Gastrocnemius medialis (tissue), 4 donors: ENCODE measurements around the gene TEX35. TPM values are rescaled to one million over a fixed set of nuclear protein-coding genes. Genes with fewer than 3 reads are reported as not detected.

Source experiments
- ATAC-seq, 2 donors: fragments of 150-250 bp; one replicate each; pipeline ENCODE4 v1.9.1; 2016
- DNase-seq, 2 donors: peaks; one replicate each; pipeline ENCODE4 v3.0.0-alpha.2; 2019
- H3K27ac ChIP-seq, 4 donors: fragments of 200-600 bp; sonication (generic); 1 replicate in 1 of 4; 2 replicates in 3 of 4; pipeline ENCODE4 v1.5.1; 2016 to 2018; ENCODE audit warnings: mild to moderate bottlenecking in 2 of 4, moderate library complexity in 1 of 4
- H3K27me3 ChIP-seq, 3 donors: fragments of 200-600 bp; sonication (generic) in 2 of 3; 1 replicate in 1 of 3; 2 replicates in 2 of 3; pipeline versions ENCODE4 v1.5.1 to v1.6.0; 2016 to 2019; ENCODE audit warnings: mild to moderate bottlenecking in 1 of 3, moderate library complexity in 1 of 3
- H3K36me3 ChIP-seq, 2 donors: fragments of 200-600 bp; sonication (generic) in 1 of 2; one replicate each; pipeline ENCODE4 v1.5.1; 2017 to 2018
- H3K4me1 ChIP-seq, 2 donors: fragments of 200-600 bp; sonication (generic) in 1 of 2; one replicate each; pipeline ENCODE4 v1.5.1; 2016 to 2017; ENCODE audit warnings: mild to moderate bottlenecking in 2 of 2
- H3K4me3 ChIP-seq, 4 donors: fragments of 200-600 bp; sonication (generic) in 3 of 4; 1 replicate in 1 of 4; 2 replicates in 3 of 4; pipeline ENCODE4 v1.5.1; 2016 to 2019; ENCODE audit warnings: mild to moderate bottlenecking in 2 of 4
- H3K9me3 ChIP-seq, 3 donors: fragments of 200-600 bp; sonication (generic) in 2 of 3; 1 replicate in 1 of 3; 2 replicates in 2 of 3; pipeline ENCODE4 v1.5.1; 2016 to 2019
- POLR2A ChIP-seq, 2 donors: fragments of 450-650 bp; IDR thresholded peaks; one replicate each; pipeline ENCODE4 v1.6.1; 2017; ENCODE audit warnings: antibody characterized with exemption in 2 of 2, mild to moderate bottlenecking in 2 of 2, moderate library complexity in 2 of 2
- in situ Hi-C, 4 donors: fragments of 200-750 bp; cut with MboI; loops; one replicate each; pipeline versions ENCODE4 v1.15.0 to v1.8.0; 2017; ENCODE audit warnings: low sequenced_read_pairs in 4 of 4
- intact Hi-C: fragments of 100-400 bp; cut with DNase I; formaldehyde crosslinking; loops from one replicate; pipeline ENCODE4 v1.15.1; 2023; ENCODE audit warnings: low total_unique reads
- total RNA-seq, 4 donors: library from RNA; depleted of rRNA; stranded (reverse); fragments of >200 nt; gene quantifications; one replicate each; pipeline versions ENCODE4 v1.1.0 to v1.2.3, GENCODE V29; 2016
- TF ChIP-seq, protein P1 (sequence below), 5 experiments: fragments of 450-650 bp in 3 of 5; fragments of 200-600 bp in 2 of 5; sonication (generic) in 2 of 5; IDR thresholded peaks in 4 of 5; conservative IDR thresholded peaks in 1 of 5; 1 replicate in 4 of 5; 2 replicates in 1 of 5; pipeline ENCODE4 v1.5.1; 2016 to 2019; ENCODE audit warnings: antibody characterized with exemption in 5 of 5, mild to moderate bottlenecking in 3 of 5, moderate library complexity in 3 of 5

TEX35 gene
- total RNA-seq, result not detected

- ATAC-seq (no peak), DNase-seq (no peak)
- intact Hi-C loops, result no loop called here
- TF ChIP-seq, protein P1, sequence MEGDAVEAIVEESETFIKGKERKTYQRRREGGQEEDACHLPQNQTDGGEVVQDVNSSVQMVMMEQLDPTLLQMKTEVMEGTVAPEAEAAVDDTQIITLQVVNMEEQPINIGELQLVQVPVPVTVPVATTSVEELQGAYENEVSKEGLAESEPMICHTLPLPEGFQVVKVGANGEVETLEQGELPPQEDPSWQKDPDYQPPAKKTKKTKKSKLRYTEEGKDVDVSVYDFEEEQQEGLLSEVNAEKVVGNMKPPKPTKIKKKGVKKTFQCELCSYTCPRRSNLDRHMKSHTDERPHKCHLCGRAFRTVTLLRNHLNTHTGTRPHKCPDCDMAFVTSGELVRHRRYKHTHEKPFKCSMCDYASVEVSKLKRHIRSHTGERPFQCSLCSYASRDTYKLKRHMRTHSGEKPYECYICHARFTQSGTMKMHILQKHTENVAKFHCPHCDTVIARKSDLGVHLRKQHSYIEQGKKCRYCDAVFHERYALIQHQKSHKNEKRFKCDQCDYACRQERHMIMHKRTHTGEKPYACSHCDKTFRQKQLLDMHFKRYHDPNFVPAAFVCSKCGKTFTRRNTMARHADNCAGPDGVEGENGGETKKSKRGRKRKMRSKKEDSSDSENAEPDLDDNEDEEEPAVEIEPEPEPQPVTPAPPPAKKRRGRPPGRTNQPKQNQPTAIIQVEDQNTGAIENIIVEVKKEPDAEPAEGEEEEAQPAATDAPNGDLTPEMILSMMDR (IDR thresholded peaks at IDR 0.05 in 4 of 5, conservative IDR thresholded peaks at IDR 0.05 in 1 of 5), result no peak
- no peak for TF ChIP-seq POLR2A (IDR thresholded peaks at IDR 0.05)
- Histone ChIP-seq H3K4me1 (peaks cover 4 to 18% of the 10 kb centered on the region in 2 donors), H3K4me3 (no peak within 1 kb of the TSS), H3K36me3 (no peaks in the 10 kb centered on the region), H3K27ac (no peak within 1 kb of the TSS), H3K27me3 (no peaks in the 10 kb centered on the region), H3K9me3 (no peaks in the 10 kb centered on the region)
- in situ Hi-C loops, result loop anchor here in 2 of 4 donors (25.0 kb wide), 1 partner anchor 200 kb away; no protein-coding TSS in a partner anchor
Observed at GRCh38 chr1:178512566-178513277, at the start of gene TEX35. TEX35 (plus strand) TSS chr1:178513109; CDS start chr1:178513189, 80 bp downstream.

- in situ Hi-C loops (no loop called here), intact Hi-C loops (no loop called here)
- no peak for ATAC-seq
- H3K27ac ChIP-seq, result no peak overlapping the region
- peaks cover 0 to 39% of the 10 kb centered on the region in 2 donors for H3K36me3 ChIP-seq
- no peaks in the 10 kb centered on the region for H3K27me3 ChIP-seq
- no peak overlapping the region for H3K4me3 ChIP-seq
- no peaks in the 10 kb centered on the region for H3K4me1 ChIP-seq
- no peaks in the 10 kb centered on the region for H3K9me3 ChIP-seq
- DNase-seq, result no peak
- no peak for TF ChIP-seq POLR2A (IDR thresholded peaks at IDR 0.05)
- TF ChIP-seq, protein P1 (IDR thresholded peaks at IDR 0.05 in 4 of 5, conservative IDR thresholded peaks at IDR 0.05 in 1 of 5), result no peak
Observed at GRCh38 chr1:178464141-178464540, 48.8 kb upstream of the TEX35 start.

- H3K27me3 ChIP-seq, result no peaks in the 10 kb centered on the region
- TF ChIP-seq POLR2A (IDR thresholded peaks at IDR 0.05), result no peak
- TF ChIP-seq, protein P1 (IDR thresholded peaks at IDR 0.05 in 4 of 5, conservative IDR thresholded peaks at IDR 0.05 in 1 of 5), result no peak
- H3K9me3 ChIP-seq, result no peaks in the 10 kb centered on the region
- intact Hi-C loops (no loop called here), in situ Hi-C loops (no loop called here)
- peaks cover 0 to 39% of the 10 kb centered on the region in 2 donors for H3K36me3 ChIP-seq
- no peaks in the 10 kb centered on the region for H3K4me1 ChIP-seq
- no peak overlapping the region for H3K27ac ChIP-seq
- no peak overlapping the region for H3K4me3 ChIP-seq
- ATAC-seq, result no peak
- DNase-seq, result no peak
Observed at GRCh38 chr1:178464566-178464965, 48.3 kb upstream of the TEX35 start.

DNA sequence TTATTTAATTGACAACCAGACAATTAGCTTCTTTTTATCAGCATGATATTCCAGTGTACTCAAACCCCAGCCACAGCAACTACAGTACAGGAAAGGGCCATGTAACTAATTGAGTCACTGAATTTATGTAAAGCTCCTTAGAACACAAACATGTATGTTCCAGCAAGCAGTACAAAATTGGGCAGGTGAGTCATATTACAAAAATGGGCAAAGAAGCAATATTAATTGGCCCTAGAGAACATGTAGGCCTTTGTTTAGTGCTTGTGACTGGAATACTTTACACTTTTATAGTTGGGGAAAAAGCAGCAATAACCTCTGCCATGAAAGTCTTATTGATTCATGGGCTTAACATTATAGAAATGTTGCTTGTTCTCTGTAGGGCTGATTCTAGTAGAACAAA is 47.9 kb upstream of the TEX35 start:
- no peak overlapping the region for H3K27ac ChIP-seq
- H3K4me1 ChIP-seq, result no peaks in the 10 kb centered on the region
- H3K4me3 ChIP-seq, result no peak overlapping the region
- no peak for DNase-seq
- peaks cover 0 to 39% of the 10 kb centered on the region in 2 donors for H3K36me3 ChIP-seq
- no peaks in the 10 kb centered on the region for H3K9me3 ChIP-seq
- intact Hi-C loops, result no loop called here
- ATAC-seq, result no peak
- in situ Hi-C loops, result no loop called here
- no peak for TF ChIP-seq POLR2A (IDR thresholded peaks at IDR 0.05)
- TF ChIP-seq, protein P1 (IDR thresholded peaks at IDR 0.05 in 4 of 5, conservative IDR thresholded peaks at IDR 0.05 in 1 of 5), result no peak
- H3K27me3 ChIP-seq, result no peaks in the 10 kb centered on the region
